DOHH2 (cell line): ENCODE data around the gene C4orf50.

ENCODE experiments used
- H3F3A ChIP-seq: fragments of 200-600 bp; sonication (generic), shearing (Covaris generic); 2 replicates; pipeline ENCODE4 v1.6.0; 2016; ENCODE audit warnings: antibody characterized with exemption, mild to moderate bottlenecking; ENCODE audit not compliant: control insufficient read depth, insufficient read depth
- H3K27ac ChIP-seq: fragments of 200-600 bp; sonication (generic); 2 replicates; pipeline ENCODE4 v1.5.1; 2014; ENCODE audit warnings: low read depth, mild to moderate bottlenecking, low read length, moderate library complexity
- H3K27me3 ChIP-seq: fragments of 200-600 bp; sonication (generic); 2 replicates; pipeline ENCODE4 v1.6.1; 2014; ENCODE audit warnings: mild to moderate bottlenecking, low read length, mixed read lengths; ENCODE audit not compliant: control insufficient read depth
- H3K36me3 ChIP-seq: fragments of 200-600 bp; sonication (generic); 2 replicates; pipeline ENCODE4 v1.6.1; 2014; ENCODE audit warnings: mild to moderate bottlenecking, low read length, moderate library complexity, mixed read lengths; ENCODE audit not compliant: control insufficient read depth
- H3K4me1 ChIP-seq: fragments of 200-600 bp; sonication (generic); 2 replicates; pipeline ENCODE4 v1.6.1; 2014; ENCODE audit warnings: mild to moderate bottlenecking, low read length, mixed read lengths; ENCODE audit not compliant: control insufficient read depth
- H3K4me2 ChIP-seq: fragments of 200-600 bp; sonication (generic); 2 replicates; pipeline ENCODE4 v1.6.0; 2014; ENCODE audit warnings: mild to moderate bottlenecking, low read length, moderate library complexity
- H3K4me3 ChIP-seq: fragments of 200-600 bp; sonication (generic); 2 replicates; pipeline ENCODE4 v1.5.1; 2014; ENCODE audit warnings: mild to moderate bottlenecking, low read length, mixed read lengths
- H3K79me2 ChIP-seq: fragments of 200-600 bp; sonication (generic); 2 replicates; pipeline ENCODE4 v1.6.1; 2014; ENCODE audit warnings: mild to moderate bottlenecking, low read length, mixed read lengths; ENCODE audit not compliant: control insufficient read depth
- H3K9me2 ChIP-seq: fragments of 200-600 bp; sonication (generic); replicated peaks from 2 replicates; pipeline ENCODE4 v1.6.1; 2014; ENCODE audit warnings: mild to moderate bottlenecking, low read length, mixed read lengths; ENCODE audit not compliant: control insufficient read depth
- H3K9me3 ChIP-seq: fragments of 200-600 bp; sonication (generic); 2 replicates; pipeline ENCODE4 v1.6.1; 2014; ENCODE audit warnings: antibody characterized with exemption, low read length, mixed read lengths; ENCODE audit not compliant: control insufficient read depth, insufficient read depth
- H4K20me1 ChIP-seq: fragments of 200-600 bp; sonication (generic); 2 replicates; pipeline ENCODE4 v1.6.0; 2014; ENCODE audit warnings: low read depth, mild to moderate bottlenecking, antibody characterized with exemption, low read length, moderate library complexity; ENCODE audit not compliant: control insufficient read depth, insufficient read depth
- EZH2phosphoT487 ChIP-seq: fragments of 200-600 bp; sonication (generic); IDR thresholded peaks from 2 replicates; pipeline ENCODE4 v1.6.1; 2017; ENCODE audit warnings: borderline replicate concordance, mild to moderate bottlenecking, antibody characterized with exemption, low read length, moderate library complexity, mixed read lengths
- TF ChIP-seq, protein P1 (sequence below): fragments of 200-600 bp; sonication (generic); IDR thresholded peaks from one replicate; pipeline ENCODE4 v1.5.1; 2014; ENCODE audit warnings: antibody characterized with exemption, mild to moderate bottlenecking, low read depth, low read length; ENCODE audit not compliant: poor library complexity, severe bottlenecking

The C4orf50 gene

DNA sequence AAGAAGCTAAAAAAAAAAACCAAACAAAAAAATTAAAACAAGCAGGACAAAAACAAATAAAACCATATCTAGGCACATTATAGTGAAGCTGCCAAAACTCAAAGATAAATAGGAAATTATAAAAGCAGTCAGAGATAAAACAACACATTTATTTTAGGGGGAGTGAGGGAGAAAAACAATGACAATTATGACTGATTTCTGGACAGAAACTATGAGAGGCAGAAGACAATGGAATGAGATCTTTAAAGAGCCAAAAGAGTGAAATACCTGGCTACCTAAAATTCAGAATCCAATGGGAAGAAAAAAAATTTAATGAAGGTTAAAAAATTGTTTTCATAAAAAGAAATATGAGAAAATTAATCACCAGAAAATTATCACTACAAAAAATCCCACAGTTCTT lies 33.4 kb downstream of the C4orf50 start:
- H3K79me2 ChIP-seq: no peaks in the 10 kb centered on the region
- H3K4me3 ChIP-seq: no peak overlapping the region
- no peak overlapping the region for H3K27ac ChIP-seq
- H3K9me2 ChIP-seq: no peaks in the 10 kb centered on the region
- no peak for TF ChIP-seq EZH2phosphoT487
- TF ChIP-seq, protein P1, sequence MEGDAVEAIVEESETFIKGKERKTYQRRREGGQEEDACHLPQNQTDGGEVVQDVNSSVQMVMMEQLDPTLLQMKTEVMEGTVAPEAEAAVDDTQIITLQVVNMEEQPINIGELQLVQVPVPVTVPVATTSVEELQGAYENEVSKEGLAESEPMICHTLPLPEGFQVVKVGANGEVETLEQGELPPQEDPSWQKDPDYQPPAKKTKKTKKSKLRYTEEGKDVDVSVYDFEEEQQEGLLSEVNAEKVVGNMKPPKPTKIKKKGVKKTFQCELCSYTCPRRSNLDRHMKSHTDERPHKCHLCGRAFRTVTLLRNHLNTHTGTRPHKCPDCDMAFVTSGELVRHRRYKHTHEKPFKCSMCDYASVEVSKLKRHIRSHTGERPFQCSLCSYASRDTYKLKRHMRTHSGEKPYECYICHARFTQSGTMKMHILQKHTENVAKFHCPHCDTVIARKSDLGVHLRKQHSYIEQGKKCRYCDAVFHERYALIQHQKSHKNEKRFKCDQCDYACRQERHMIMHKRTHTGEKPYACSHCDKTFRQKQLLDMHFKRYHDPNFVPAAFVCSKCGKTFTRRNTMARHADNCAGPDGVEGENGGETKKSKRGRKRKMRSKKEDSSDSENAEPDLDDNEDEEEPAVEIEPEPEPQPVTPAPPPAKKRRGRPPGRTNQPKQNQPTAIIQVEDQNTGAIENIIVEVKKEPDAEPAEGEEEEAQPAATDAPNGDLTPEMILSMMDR: no peak
- no peaks in the 10 kb centered on the region for H3F3A ChIP-seq
- H3K36me3 ChIP-seq: no peaks in the 10 kb centered on the region
- no peak overlapping the region for H3K4me2 ChIP-seq
- H4K20me1 ChIP-seq: no peaks in the 10 kb centered on the region
- H3K4me1 ChIP-seq: no peaks in the 10 kb centered on the region
- peaks cover 4% of the 10 kb centered on the region; the same call in 1 of the 2 replicates for H3K9me3 ChIP-seq
- no peaks in the 10 kb centered on the region for H3K27me3 ChIP-seq

DNA sequence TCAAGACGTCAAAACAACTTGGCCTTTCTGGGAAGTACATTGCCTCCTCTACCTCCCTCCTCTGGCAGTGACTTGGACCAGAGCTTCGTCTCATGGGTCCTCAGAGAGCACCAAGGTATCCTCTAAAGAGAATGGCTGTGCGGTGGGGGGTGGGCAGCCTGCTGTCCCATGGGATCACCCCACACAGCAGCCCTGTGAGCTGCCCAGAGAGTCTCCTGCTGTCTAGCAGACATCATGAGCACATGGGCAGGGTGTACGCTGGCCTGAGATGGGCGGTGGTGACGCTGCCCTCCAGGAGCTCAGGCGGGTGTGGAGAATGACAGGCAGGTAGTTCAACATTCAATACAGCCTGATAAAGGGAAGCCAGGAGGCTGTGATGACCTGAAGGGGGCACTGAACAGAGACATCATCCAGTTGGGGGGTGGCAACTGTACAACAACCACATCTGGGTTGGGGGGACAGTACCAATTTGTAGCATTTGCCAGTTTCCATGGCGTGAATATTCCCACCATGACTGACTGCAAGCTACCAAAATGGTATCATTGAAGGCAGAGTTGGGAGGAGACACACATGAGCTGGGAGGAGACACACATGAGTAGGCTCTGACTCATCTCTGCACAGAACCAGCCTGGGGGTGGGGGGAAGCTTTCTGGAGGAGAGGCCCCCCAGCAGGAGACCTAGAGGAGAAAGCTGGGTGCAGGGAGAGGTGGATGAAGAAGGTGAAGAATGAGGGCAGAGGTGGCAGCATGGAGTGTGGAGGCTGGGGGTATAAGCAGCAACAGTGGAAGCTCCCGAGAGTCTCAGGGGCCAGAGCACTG lies 35.9 kb downstream of the C4orf50 start:
- Histone ChIP-seq H3K4me2 (no peak overlapping the region), H3K27me3 (peaks cover 4% of the 10 kb centered on the region), H4K20me1 (no peaks in the 10 kb centered on the region), H3K4me1 (no peaks in the 10 kb centered on the region), H3K27ac (no peak overlapping the region), H3F3A (no peaks in the 10 kb centered on the region), H3K9me3 (peaks cover 4% of the 10 kb centered on the region; the same call in 1 of the 2 replicates), H3K79me2 (no peaks in the 10 kb centered on the region), H3K4me3 (no peak overlapping the region), H3K36me3 (no peaks in the 10 kb centered on the region), H3K9me2 (no peaks in the 10 kb centered on the region)
- TF ChIP-seq, protein P1: no peak
- TF ChIP-seq EZH2phosphoT487: no peak

DNA sequence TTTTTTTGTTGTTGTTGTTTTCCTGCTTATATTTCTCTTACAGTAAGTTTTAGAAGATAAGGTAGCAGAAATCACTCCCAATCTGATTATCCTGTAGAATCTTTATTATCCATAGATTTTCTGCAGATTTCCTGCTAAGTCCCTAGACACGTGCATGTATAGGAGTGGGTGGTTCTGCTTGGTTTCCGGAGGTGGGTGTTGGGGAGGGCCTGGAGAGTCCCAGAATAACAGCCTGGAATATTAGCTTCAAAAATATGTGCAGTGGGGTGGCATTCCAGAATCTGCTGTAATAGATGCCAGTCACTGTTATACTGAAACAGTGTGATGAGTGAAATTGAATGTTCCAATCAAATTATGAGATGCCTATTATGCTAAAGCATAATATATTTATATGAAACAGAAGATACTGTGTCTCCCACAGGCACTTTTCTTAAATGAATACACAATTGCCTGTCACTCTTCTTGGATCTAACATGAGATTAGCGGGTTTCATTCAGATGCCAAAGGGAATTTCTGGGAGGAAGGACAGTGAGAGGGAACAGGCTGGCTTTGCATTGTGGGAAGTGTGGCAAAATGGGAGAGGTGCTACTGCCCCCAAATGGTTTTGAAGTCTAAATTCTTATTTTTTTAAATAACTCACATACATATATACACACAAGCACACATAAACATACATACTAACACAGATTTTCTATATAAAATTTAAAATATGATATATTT lies 37.6 kb downstream of the C4orf50 start:
- peaks cover 4% of the 10 kb centered on the region; the same call in 1 of the 2 replicates for H3K9me3 ChIP-seq
- no peak for TF ChIP-seq EZH2phosphoT487
- TF ChIP-seq, protein P1: no peak
- H3K27me3 ChIP-seq: peaks cover 4% of the 10 kb centered on the region
- H3K4me1 ChIP-seq: no peaks in the 10 kb centered on the region
- no peaks in the 10 kb centered on the region for H3F3A ChIP-seq
- no peaks in the 10 kb centered on the region for H3K36me3 ChIP-seq
- H3K9me2 ChIP-seq: no peaks in the 10 kb centered on the region
- no peaks in the 10 kb centered on the region for H4K20me1 ChIP-seq
- H3K27ac ChIP-seq: no peak overlapping the region
- no peak overlapping the region for H3K4me3 ChIP-seq
- H3K4me2 ChIP-seq: no peak overlapping the region
- H3K79me2 ChIP-seq: no peaks in the 10 kb centered on the region
